ENCODE measurements around the gene ARHGEF35. TPM values are rescaled to one million over a fixed set of nuclear protein-coding genes. Genes with fewer than 3 reads are reported as not detected.

Gene ARHGEF35
- total and polyA plus RNA-seq, 2 of the 13 experiments (the other 11 are each of a cell fraction or from before 2014, with no cell fraction given) = 0.18 TPM; not detected in 1

- no peak for ATAC-seq
- POLR2A ChIA-PET = no interaction called here
- H3K9me3 ChIP-seq (ENCODE audit: low read length) = no peaks in the 10 kb centered on the region
- CTCF ChIA-PET (ENCODE audit: low intra/inter-chr PET ratio, low total read pairs) = no interaction called here
- no peak overlapping the region for H3K4me3 ChIP-seq (replicated peaks in 1 of 3; ENCODE audit: insufficient read depth in 1 of 3, low read depth in 2 of 3, low read length in 3 of 3)
- H3K79me2 ChIP-seq (ENCODE audit: insufficient read depth, low read length) = no peaks in the 10 kb centered on the region
- BruUV-seq (replicated peaks) = no TSS peak
- no peak overlapping the region for H2AFZ ChIP-seq (ENCODE audit: low read length)
- in situ Hi-C loops (cut with HindIII; ENCODE audit: extremely low pct_ligation_motif_present, low pct_unique_long_range_greater_than_20kb) (no loop called here), intact Hi-C loops (cut with micrococcal nuclease; ENCODE audit: unreplicated experiment) (no loop called here)
- no peak overlapping the region for H3K4me2 ChIP-seq (ENCODE audit: low read depth, low read length)
- WGBS (ENCODE audit: low lambda C conversion rate) = 0% methylated on average over 1 of the region's 1 CpG
- no peak overlapping the region for H3K27ac ChIP-seq (ENCODE audit: extremely low read length, insufficient read depth, low read length)
- H3K4me1 ChIP-seq (ENCODE audit: insufficient read depth, low read length) = no peaks in the 10 kb centered on the region
- no peak for DNase-seq (ENCODE audit: low spot score)
- H3K36me3 ChIP-seq (replicated peaks in 1 of 2; ENCODE audit: control insufficient read depth in 1 of 2, insufficient read depth in 2 of 2, low read length in 2 of 2) = no peaks in the 10 kb centered on the region
- FAIRE-seq = no peak
- TF ChIP-seq ZNF451 (CRISPR knock-in tag; IDR thresholded peaks at IDR 0.05) (no peak), CEBPB (IDR thresholded peaks at IDR 0.05; ENCODE audit: borderline replicate concordance, low read depth, low read length) (peak; percentile 17; the same call in 1 of the 2 replicates)
- H4K20me1 ChIP-seq (ENCODE audit: insufficient read depth, low read length) = no peaks in the 10 kb centered on the region
- H3K27me3 ChIP-seq (ENCODE audit: control insufficient read depth in 1 of 2, insufficient read depth in 2 of 2, low read length in 2 of 2) = no peaks in the 10 kb centered on the region
- H3K9ac ChIP-seq (ENCODE audit: insufficient read depth, low read depth, low read length) = no peak overlapping the region
Observed at GRCh38 chr7:144137501-144137900, 58.1 kb downstream of the ARHGEF35 start.

Other genes starting within 250 kb of the ARHGEF35 start
- gene OR2F1, start 241.0 kb downstream of the ARHGEF35 start, total RNA-seq (2016; rRNA removed; fragmentation: Illumina TruSeq; extraction: Trizol) = 0.90 and 1.5 TPM in 2 replicates
- gene OR2F1, start 241.0 kb downstream of the ARHGEF35 start, polyA plus RNA-seq (2011; rRNA removed) = 0.35 and 0.36 TPM in 2 replicates
- not detected in 2 replicates for gene OR6B1, start 195.5 kb downstream of the ARHGEF35 start, total RNA-seq (2016; rRNA removed; fragmentation: Illumina TruSeq; extraction: Trizol)
- gene OR6B1, start 195.5 kb downstream of the ARHGEF35 start, polyA plus RNA-seq (2011; rRNA removed) = 0.18 TPM in 2 replicates
- gene OR2A5, start 146.9 kb downstream of the ARHGEF35 start, total RNA-seq (2016; rRNA removed; fragmentation: Illumina TruSeq; extraction: Trizol) = not detected in 2 replicates
- not detected in 2 replicates for gene OR2A5, start 146.9 kb downstream of the ARHGEF35 start, polyA plus RNA-seq (2011; rRNA removed)
- not detected in 2 replicates for gene OR2A25, start 126.0 kb downstream of the ARHGEF35 start, total RNA-seq (2016; rRNA removed; fragmentation: Illumina TruSeq; extraction: Trizol)
- gene OR2A25, start 126.0 kb downstream of the ARHGEF35 start, polyA plus RNA-seq (2011; rRNA removed) = 0.07 TPM in 1 of 2 replicates, not detected in the other
- gene OR2A12, start 109.6 kb downstream of the ARHGEF35 start, total RNA-seq (2016; rRNA removed; fragmentation: Illumina TruSeq; extraction: Trizol) = not detected in 2 replicates
- 0.18 TPM in 1 of 2 replicates, not detected in the other for gene OR2A12, start 109.6 kb downstream of the ARHGEF35 start, polyA plus RNA-seq (2011; rRNA removed)
- not detected in 2 replicates for gene OR2A2, start 86.2 kb downstream of the ARHGEF35 start, total RNA-seq (2016; rRNA removed; fragmentation: Illumina TruSeq; extraction: Trizol)
- gene OR2A2, start 86.2 kb downstream of the ARHGEF35 start, polyA plus RNA-seq (2011; rRNA removed) = not detected in 2 replicates
- gene OR2A14, start 72.7 kb downstream of the ARHGEF35 start, total RNA-seq (2016; rRNA removed; fragmentation: Illumina TruSeq; extraction: Trizol) = not detected in 2 replicates
- not detected in 2 replicates for gene OR2A14, start 72.7 kb downstream of the ARHGEF35 start, polyA plus RNA-seq (2011; rRNA removed)
- not detected in 2 replicates for gene CTAGE4, start 12.4 kb downstream of the ARHGEF35 start, total RNA-seq (2016; rRNA removed; fragmentation: Illumina TruSeq; extraction: Trizol)
- not detected in 2 replicates for gene CTAGE4, start 12.4 kb downstream of the ARHGEF35 start, polyA plus RNA-seq (2011; rRNA removed)
- not detected in 2 replicates for gene OR2A42, start 43.8 kb upstream of the ARHGEF35 start, total RNA-seq (2016; rRNA removed; fragmentation: Illumina TruSeq; extraction: Trizol)
- gene OR2A42, start 43.8 kb upstream of the ARHGEF35 start, polyA plus RNA-seq (2011; rRNA removed) = not detected in 2 replicates
- gene OR2A7, start 69.0 kb upstream of the ARHGEF35 start, total RNA-seq (2016; rRNA removed; fragmentation: Illumina TruSeq; extraction: Trizol) = not detected in 2 replicates
- not detected in 2 replicates for gene OR2A7, start 69.0 kb upstream of the ARHGEF35 start, polyA plus RNA-seq (2011; rRNA removed)
- gene CTAGE8, start 73.5 kb upstream of the ARHGEF35 start, total RNA-seq (2016; rRNA removed; fragmentation: Illumina TruSeq; extraction: Trizol) = not detected in 2 replicates
- not detected in 2 replicates for gene CTAGE8, start 73.5 kb upstream of the ARHGEF35 start, polyA plus RNA-seq (2011; rRNA removed)
- gene OR2A1, start 116.6 kb upstream of the ARHGEF35 start, total RNA-seq (2016; rRNA removed; fragmentation: Illumina TruSeq; extraction: Trizol) = not detected in 2 replicates
- gene OR2A1, start 116.6 kb upstream of the ARHGEF35 start, polyA plus RNA-seq (2011; rRNA removed) = not detected in 2 replicates
- 1.2 and 1.3 TPM in 2 replicates for gene ARHGEF5, start 159.6 kb upstream of the ARHGEF35 start, total RNA-seq (2016; rRNA removed; fragmentation: Illumina TruSeq; extraction: Trizol)
- 1.3 and 1.7 TPM in 2 replicates for gene ARHGEF5, start 159.6 kb upstream of the ARHGEF35 start, polyA plus RNA-seq (2011; rRNA removed)
- gene NOBOX, start 207.9 kb upstream of the ARHGEF35 start, total RNA-seq (2016; rRNA removed; fragmentation: Illumina TruSeq; extraction: Trizol) = not detected in 2 replicates
- gene NOBOX, start 207.9 kb upstream of the ARHGEF35 start, polyA plus RNA-seq (2011; rRNA removed) = not detected in 2 replicates